HepG2 (cell line): Measurements from ENCODE around the gene MCOLN1. TPM values are rescaled to one million over a fixed set of nuclear protein-coding genes. Genes with fewer than 3 reads are reported as not detected.

Source experiments
- ARID4A ChIP-seq: sonication (generic); formaldehyde crosslinking; IDR thresholded peaks from 2 replicates; pipeline ENCODE4 v1.5.0; 2020; ENCODE audit warnings: mild to moderate bottlenecking, missing genetic modification reagents, borderline replicate concordance
- CBX2 ChIP-seq, 2 experiments: fragments of 200-600 bp in 1 of 2; sonication (generic); formaldehyde crosslinking in 1 of 2; IDR thresholded peaks; 2 replicates each; pipeline versions ENCODE4 v1.7.0 to v1.8.1; 2018 to 2022; ENCODE audit warnings: low read depth in 2 of 2, low read length in 1 of 2, mild to moderate bottlenecking in 1 of 2, missing genetic modification reagents in 1 of 2
- HCFC1 ChIP-seq: fragments of 150-350 bp; IDR thresholded peaks from 2 replicates; pipeline ENCODE4 v1.6.1; 2014; ENCODE audit warnings: low read depth, low read length
- HMGXB4 ChIP-seq, 2 experiments: sonication (generic) in 1 of 2; formaldehyde crosslinking in 1 of 2; IDR thresholded peaks; 2 replicates each; pipeline versions ENCODE4 v1.4.0 to v1.6.1; 2018 to 2020; ENCODE audit warnings: missing genetic modification reagents in 2 of 2, borderline replicate concordance in 1 of 2, low read depth in 1 of 2, mild to moderate bottlenecking in 1 of 2, missing biosample characterization in 1 of 2
- HOXD1 ChIP-seq: sonication (generic); formaldehyde crosslinking; IDR thresholded peaks from 2 replicates; pipeline ENCODE4 v1.5.0; 2020; ENCODE audit warnings: missing genetic modification reagents
- KAT8 ChIP-seq: IDR thresholded peaks from 2 replicates; pipeline ENCODE4 v1.6.1; 2016; ENCODE audit warnings: missing genetic modification reagents, missing compliant biosample characterization
- MYC ChIP-seq: sonication (generic); formaldehyde crosslinking; IDR thresholded peaks from 2 replicates; pipeline ENCODE4 v1.9.0; 2021; ENCODE audit warnings: missing genetic modification reagents, borderline replicate concordance
- TEAD3 ChIP-seq: optimal IDR thresholded peaks from 2 replicates; pipeline ENCODE3; 2016; ENCODE audit warnings: borderline replicate concordance
- ZBTB10 ChIP-seq: sonication (generic); formaldehyde crosslinking; IDR thresholded peaks from 2 replicates; pipeline ENCODE4 v1.4.0; 2020; ENCODE audit warnings: missing genetic modification reagents, borderline replicate concordance
- ZMYM2 ChIP-seq: sonication (generic); formaldehyde crosslinking; IDR thresholded peaks from 2 replicates; pipeline ENCODE4 v1.8.0; 2022; ENCODE audit warnings: mild to moderate bottlenecking, missing genetic modification reagents
- ZNF124 ChIP-seq: sonication (generic); formaldehyde crosslinking; IDR thresholded peaks from 2 replicates; pipeline ENCODE4 v1.4.0; 2020; ENCODE audit warnings: missing genetic modification reagents
- ZNF281 ChIP-seq: sonication (generic); formaldehyde crosslinking; IDR thresholded peaks from 2 replicates; pipeline ENCODE4 v1.4.0; 2020; ENCODE audit warnings: missing genetic modification reagents, borderline replicate concordance
- ZNF510 ChIP-seq: sonication (generic); formaldehyde crosslinking; IDR thresholded peaks from 2 replicates; pipeline ENCODE4 v1.4.0; 2020; ENCODE audit warnings: low read depth, mild to moderate bottlenecking, missing genetic modification reagents
- ZNF564 ChIP-seq: sonication (generic); formaldehyde crosslinking; IDR thresholded peaks from 2 replicates; pipeline ENCODE4 v1.8.1; 2023; ENCODE audit warnings: mild to moderate bottlenecking, missing genetic modification reagents
- ZUFSP ChIP-seq: sonication (generic); formaldehyde crosslinking; IDR thresholded peaks from 2 replicates; pipeline ENCODE4 v1.9.0; 2021; ENCODE audit warnings: missing genetic modification reagents, mild to moderate bottlenecking, borderline replicate concordance
- polyA plus RNA-seq, 8 experiments: library from polyadenylated mRNA; depleted of rRNA in 3 of 8; stranded (reverse) in 7 of 8; unstranded in 1 of 8; fragments of >200 nt; fragmentation: Illumina TruSeq in 4 of 8; extraction: Trizol in 4 of 8; gene quantifications; 2 replicates each; pipeline versions ENCODE4 v1.2.1 to v1.2.3, GENCODE V29; 2011 to 2016; ENCODE audit warnings: low read depth in 4 of 8, missing spikeins in 1 of 8, mixed read lengths in 1 of 8; ENCODE audit not compliant: insufficient read depth in 1 of 8
- total RNA-seq, 5 experiments: library from RNA; depleted of rRNA; stranded (reverse); fragments of >200 nt; fragmentation: Illumina TruSeq; extraction: Trizol; gene quantifications; 2 replicates each; pipeline ENCODE4 v1.2.3, GENCODE V29; 2016; ENCODE audit warnings: low read depth in 1 of 5

The MCOLN1 gene
- total and polyA plus RNA-seq, 2 of the 13 experiments (the other 11 are each of a cell fraction or from before 2014, with no cell fraction given) = 3.4 to 15.7 TPM

GRCh38 chr19:7533925-7534480 lies 11.6 kb downstream of the MCOLN1 start (continued):
- TF ChIP-seq ZBTB10 (CRISPR knock-in tag) = no peak
- TF ChIP-seq ZMYM2 = no peak
- TF ChIP-seq TEAD3 (CRISPR knock-in tag) = no peak
- TF ChIP-seq ZNF124 (CRISPR knock-in tag) = no peak
- TF ChIP-seq MYC (CRISPR knock-in tag) = no peak
- TF ChIP-seq HMGXB4 (CRISPR knock-in tag; IDR thresholded peaks at IDR 0.05; ENCODE audit: borderline replicate concordance in 1 of 2, low read depth in 1 of 2) = no peak
- peak; percentile 78 for TF ChIP-seq HCFC1
- no peak for TF ChIP-seq ZUFSP (CRISPR knock-in tag)
- no peak for TF ChIP-seq ZNF510
- no peak for TF ChIP-seq ZNF281 (CRISPR knock-in tag)
- TF ChIP-seq HOXD1 (CRISPR knock-in tag) = no peak
- TF ChIP-seq KAT8 = no peak; the same call in 1 of the 2 replicates
- no peak for TF ChIP-seq ZNF564 (CRISPR knock-in tag)
- peak; percentile 50; the same call in 1 of the 2 replicates for TF ChIP-seq ARID4A (CRISPR knock-in tag)
- no peak for TF ChIP-seq CBX2 (IDR thresholded peaks at IDR 0.05; ENCODE audit: low read depth, low read length)
- TF ChIP-seq CBX2 (CRISPR knock-in tag; IDR thresholded peaks at IDR 0.05; ENCODE audit: low read depth) = no peak
